Neural progenitor cell (in vitro differentiated cells): Measurements from ENCODE around the gene DOLK. TPM values are rescaled to one million over a fixed set of nuclear protein-coding genes. Genes with fewer than 3 reads are reported as not detected.
A peak's percentile ranks its signal among the peaks of the same experiment; 100 is the strongest.

Experiments used
- DNase-seq: peaks from one replicate; pipeline ENCODE4 v3.0.0-alpha.2; 2016; ENCODE audit warnings: low spot score
- H2AFZ ChIP-seq: fragments of 200-600 bp; sonication (generic); replicated peaks from 2 replicates; pipeline ENCODE4 v1.6.1; 2016; ENCODE audit warnings: antibody characterized with exemption
- H3F3A ChIP-seq: fragments of 200-600 bp; sonication (generic); 2 replicates; pipeline ENCODE4 v1.6.1; 2016; ENCODE audit warnings: antibody characterized with exemption, low read depth
- H3K27ac ChIP-seq: fragments of 200-600 bp; sonication (generic); 2 replicates; pipeline ENCODE4 v1.5.1; 2016; ENCODE audit warnings: mild to moderate bottlenecking
- H3K27me3 ChIP-seq: fragments of 200-600 bp; sonication (generic); 2 replicates; pipeline ENCODE4 v1.6.1; 2016; ENCODE audit warnings: mild to moderate bottlenecking, moderate library complexity
- H3K36me3 ChIP-seq: fragments of 200-600 bp; sonication (generic); 2 replicates; pipeline ENCODE4 v1.5.1; 2016
- H3K4me1 ChIP-seq: fragments of 200-600 bp; sonication (generic); 2 replicates; pipeline ENCODE4 v1.6.1; 2016; ENCODE audit warnings: mixed run types
- H3K4me2 ChIP-seq: fragments of 200-600 bp; sonication (generic); 2 replicates; pipeline ENCODE4 v1.6.1; 2016
- H3K4me3 ChIP-seq: fragments of 200-600 bp; sonication (generic); 2 replicates; pipeline ENCODE4 v1.5.1; 2016
- H3K79me2 ChIP-seq: fragments of 200-600 bp; sonication (generic); 2 replicates; pipeline ENCODE4 v1.6.1; 2016; ENCODE audit warnings: low read depth
- H3K9ac ChIP-seq: fragments of 200-600 bp; sonication (generic); 2 replicates; pipeline ENCODE4 v1.6.1; 2016
- H3K9me3 ChIP-seq: fragments of 200-600 bp; sonication (generic); 2 replicates; pipeline ENCODE4 v1.5.1; 2016; ENCODE audit warnings: low read depth
- H4K20me1 ChIP-seq: fragments of 200-600 bp; sonication (generic); 2 replicates; pipeline ENCODE4 v1.6.1; 2016; ENCODE audit warnings: low read depth
- H3K27ac Mint-ChIP-seq: 3 replicates; pipeline ENCODE4 v1.8.0; 2021; ENCODE audit warnings: mixed read lengths
- H3K27me3 Mint-ChIP-seq: 2 replicates; pipeline ENCODE4 v1.8.0; 2022; ENCODE audit warnings: low read depth, mild to moderate bottlenecking, inconsistent platforms, moderate library complexity, mixed read lengths; ENCODE audit not compliant: insufficient read depth
- H3K36me3 Mint-ChIP-seq: 3 replicates; pipeline ENCODE4 v1.8.0; 2021; ENCODE audit warnings: mixed read lengths
- H3K4me1 Mint-ChIP-seq: 3 replicates; pipeline ENCODE4 v1.8.0; 2021; ENCODE audit warnings: mixed read lengths
- H3K4me3 Mint-ChIP-seq: 3 replicates; pipeline ENCODE4 v1.8.0; 2021; ENCODE audit warnings: mild to moderate bottlenecking, moderate library complexity, mixed read lengths
- H3K9me3 Mint-ChIP-seq: 3 replicates; pipeline ENCODE4 v1.8.0; 2020; ENCODE audit warnings: mixed read lengths
- EZH2 ChIP-seq: fragments of 200-600 bp; sonication (generic); IDR thresholded peaks from 2 replicates; pipeline ENCODE4 v1.6.1; 2017; ENCODE audit warnings: antibody characterized with exemption, mild to moderate bottlenecking, moderate library complexity
- EZH2phosphoT487 ChIP-seq: fragments of 200-600 bp; sonication (generic); IDR thresholded peaks from 2 replicates; pipeline ENCODE4 v1.6.1; 2017; ENCODE audit warnings: antibody characterized with exemption
- total RNA-seq: library from RNA; depleted of rRNA; stranded (reverse); fragments of >200 nt; gene quantifications from 2 replicates; pipeline ENCODE4 v1.2.3, GENCODE V29; 2015; ENCODE audit warnings: low replicate concordance
- TF ChIP-seq, protein P1 (sequence below): fragments of 200-600 bp; sonication (generic); IDR thresholded peaks from 2 replicates; pipeline ENCODE4 v1.5.1; 2017; ENCODE audit warnings: antibody characterized with exemption, mild to moderate bottlenecking

DOLK gene
- total RNA-seq, 1 donor from 2014 or later, result 8.2 TPM

- Mint-ChIP-seq H3K27ac (no peak overlapping the region), H3K4me3 (no peak overlapping the region), H3K4me1 (peaks cover 5% of the 10 kb centered on the region), H3K36me3 (no peaks in the 10 kb centered on the region), H3K27me3 (peaks cover 3% of the 10 kb centered on the region), H3K9me3 (no peaks in the 10 kb centered on the region)
- DNase-seq, result no peak
- no peak overlapping the region for H2AFZ ChIP-seq
- no peak overlapping the region for H3K4me3 ChIP-seq
- H3K4me2 ChIP-seq, result no peak overlapping the region
- no peak for TF ChIP-seq EZH2phosphoT487
- TF ChIP-seq, protein P1, sequence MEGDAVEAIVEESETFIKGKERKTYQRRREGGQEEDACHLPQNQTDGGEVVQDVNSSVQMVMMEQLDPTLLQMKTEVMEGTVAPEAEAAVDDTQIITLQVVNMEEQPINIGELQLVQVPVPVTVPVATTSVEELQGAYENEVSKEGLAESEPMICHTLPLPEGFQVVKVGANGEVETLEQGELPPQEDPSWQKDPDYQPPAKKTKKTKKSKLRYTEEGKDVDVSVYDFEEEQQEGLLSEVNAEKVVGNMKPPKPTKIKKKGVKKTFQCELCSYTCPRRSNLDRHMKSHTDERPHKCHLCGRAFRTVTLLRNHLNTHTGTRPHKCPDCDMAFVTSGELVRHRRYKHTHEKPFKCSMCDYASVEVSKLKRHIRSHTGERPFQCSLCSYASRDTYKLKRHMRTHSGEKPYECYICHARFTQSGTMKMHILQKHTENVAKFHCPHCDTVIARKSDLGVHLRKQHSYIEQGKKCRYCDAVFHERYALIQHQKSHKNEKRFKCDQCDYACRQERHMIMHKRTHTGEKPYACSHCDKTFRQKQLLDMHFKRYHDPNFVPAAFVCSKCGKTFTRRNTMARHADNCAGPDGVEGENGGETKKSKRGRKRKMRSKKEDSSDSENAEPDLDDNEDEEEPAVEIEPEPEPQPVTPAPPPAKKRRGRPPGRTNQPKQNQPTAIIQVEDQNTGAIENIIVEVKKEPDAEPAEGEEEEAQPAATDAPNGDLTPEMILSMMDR, result no peak
- TF ChIP-seq EZH2, result no peak
- H3K9ac ChIP-seq, result no peak overlapping the region
- no peaks in the 10 kb centered on the region for H3K79me2 ChIP-seq
- no peaks in the 10 kb centered on the region for H3K4me1 ChIP-seq
- no peaks in the 10 kb centered on the region for H3K27me3 ChIP-seq
- H3F3A ChIP-seq, result peaks cover 4% of the 10 kb centered on the region
- no peaks in the 10 kb centered on the region for H3K9me3 ChIP-seq
- no peaks in the 10 kb centered on the region for H3K36me3 ChIP-seq
- no peaks in the 10 kb centered on the region for H4K20me1 ChIP-seq
- H3K27ac ChIP-seq, result no peak overlapping the region
Observed at GRCh38 chr9:128929560-128929959, 17.8 kb downstream of the DOLK start.

- no peak for DNase-seq
- Mint-ChIP-seq H3K4me1 (peaks cover 5% of the 10 kb centered on the region), H3K4me3 (no peak overlapping the region), H3K27me3 (peaks cover 3% of the 10 kb centered on the region), H3K36me3 (no peaks in the 10 kb centered on the region), H3K27ac (no peak overlapping the region), H3K9me3 (no peaks in the 10 kb centered on the region)
- no peaks in the 10 kb centered on the region for H3K79me2 ChIP-seq
- H3K27me3 ChIP-seq, result no peaks in the 10 kb centered on the region
- H3F3A ChIP-seq, result peaks cover 4% of the 10 kb centered on the region
- H3K4me1 ChIP-seq, result no peaks in the 10 kb centered on the region
- H3K27ac ChIP-seq, result no peak overlapping the region
- no peak overlapping the region for H2AFZ ChIP-seq
- TF ChIP-seq, protein P1, result no peak
- TF ChIP-seq EZH2 (no peak), EZH2phosphoT487 (no peak)
- no peaks in the 10 kb centered on the region for H3K9me3 ChIP-seq
- no peaks in the 10 kb centered on the region for H3K36me3 ChIP-seq
- no peak overlapping the region for H3K4me2 ChIP-seq
- H3K4me3 ChIP-seq, result no peak overlapping the region
- H3K9ac ChIP-seq, result no peak overlapping the region
- H4K20me1 ChIP-seq, result no peaks in the 10 kb centered on the region
Observed at GRCh38 chr9:128928624-128929023, 18.8 kb downstream of the DOLK start.

- Histone ChIP-seq H2AFZ (peak overlapping the region; percentile 71), H3K27ac (no peak overlapping the region), H3K9ac (no peak overlapping the region), H3K79me2 (no peaks in the 10 kb centered on the region), H3K27me3 (no peaks in the 10 kb centered on the region), H3K9me3 (no peaks in the 10 kb centered on the region), H4K20me1 (no peaks in the 10 kb centered on the region), H3K4me1 (no peaks in the 10 kb centered on the region), H3F3A (peaks cover 8% of the 10 kb centered on the region), H3K36me3 (no peaks in the 10 kb centered on the region), H3K4me2 (no peak overlapping the region), H3K4me3 (no peak overlapping the region)
- Mint-ChIP-seq H3K4me3 (no peak overlapping the region), H3K27me3 (no peaks in the 10 kb centered on the region), H3K4me1 (peaks cover 5% of the 10 kb centered on the region), H3K27ac (peak overlapping the region; percentile 64), H3K9me3 (no peaks in the 10 kb centered on the region), H3K36me3 (no peaks in the 10 kb centered on the region)
- DNase-seq, result peak; percentile 79
- TF ChIP-seq EZH2phosphoT487, result no peak
- TF ChIP-seq EZH2, result no peak
- TF ChIP-seq, protein P1, result peak; percentile 87
Observed at GRCh38 chr9:128927731-128928411, 19.5 kb downstream of the DOLK start.
